Measurements from ENCODE around the gene ISG15. TPM values are rescaled to one million over a fixed set of nuclear protein-coding genes. Genes with fewer than 3 reads are reported as not detected.
"Not testable (repeated sequence)": the region's sequence is repeated elsewhere in the genome, so short reads cannot be mapped to it uniquely, and the experiment has no call there.

The ISG15 gene
- total RNA-seq, 1 donor from 2014 or later: 13.7 TPM

DNA sequence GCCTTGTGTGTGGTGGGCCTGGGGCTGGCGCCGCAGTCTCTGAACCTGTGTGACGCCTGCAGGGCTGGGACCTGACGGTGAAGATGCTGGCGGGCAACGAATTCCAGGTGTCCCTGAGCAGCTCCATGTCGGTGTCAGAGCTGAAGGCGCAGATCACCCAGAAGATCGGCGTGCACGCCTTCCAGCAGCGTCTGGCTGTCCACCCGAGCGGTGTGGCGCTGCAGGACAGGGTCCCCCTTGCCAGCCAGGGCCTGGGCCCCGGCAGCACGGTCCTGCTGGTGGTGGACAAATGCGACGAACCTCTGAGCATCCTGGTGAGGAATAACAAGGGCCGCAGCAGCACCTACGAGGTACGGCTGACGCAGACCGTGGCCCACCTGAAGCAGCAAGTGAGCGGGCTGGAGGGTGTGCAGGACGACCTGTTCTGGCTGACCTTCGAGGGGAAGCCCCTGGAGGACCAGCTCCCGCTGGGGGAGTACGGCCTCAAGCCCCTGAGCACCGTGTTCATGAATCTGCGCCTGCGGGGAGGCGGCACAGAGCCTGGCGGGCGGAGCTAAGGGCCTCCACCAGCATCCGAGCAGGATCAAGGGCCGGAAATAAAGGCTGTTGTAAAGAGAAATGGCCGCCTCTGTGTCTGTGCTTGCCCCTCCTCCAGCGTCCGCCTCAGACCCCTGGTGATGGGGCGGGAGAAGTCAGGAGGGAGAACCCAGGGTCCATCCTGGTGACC is 788 bp downstream of the ISG15 start:
- no peak for DNase-seq

DNA sequence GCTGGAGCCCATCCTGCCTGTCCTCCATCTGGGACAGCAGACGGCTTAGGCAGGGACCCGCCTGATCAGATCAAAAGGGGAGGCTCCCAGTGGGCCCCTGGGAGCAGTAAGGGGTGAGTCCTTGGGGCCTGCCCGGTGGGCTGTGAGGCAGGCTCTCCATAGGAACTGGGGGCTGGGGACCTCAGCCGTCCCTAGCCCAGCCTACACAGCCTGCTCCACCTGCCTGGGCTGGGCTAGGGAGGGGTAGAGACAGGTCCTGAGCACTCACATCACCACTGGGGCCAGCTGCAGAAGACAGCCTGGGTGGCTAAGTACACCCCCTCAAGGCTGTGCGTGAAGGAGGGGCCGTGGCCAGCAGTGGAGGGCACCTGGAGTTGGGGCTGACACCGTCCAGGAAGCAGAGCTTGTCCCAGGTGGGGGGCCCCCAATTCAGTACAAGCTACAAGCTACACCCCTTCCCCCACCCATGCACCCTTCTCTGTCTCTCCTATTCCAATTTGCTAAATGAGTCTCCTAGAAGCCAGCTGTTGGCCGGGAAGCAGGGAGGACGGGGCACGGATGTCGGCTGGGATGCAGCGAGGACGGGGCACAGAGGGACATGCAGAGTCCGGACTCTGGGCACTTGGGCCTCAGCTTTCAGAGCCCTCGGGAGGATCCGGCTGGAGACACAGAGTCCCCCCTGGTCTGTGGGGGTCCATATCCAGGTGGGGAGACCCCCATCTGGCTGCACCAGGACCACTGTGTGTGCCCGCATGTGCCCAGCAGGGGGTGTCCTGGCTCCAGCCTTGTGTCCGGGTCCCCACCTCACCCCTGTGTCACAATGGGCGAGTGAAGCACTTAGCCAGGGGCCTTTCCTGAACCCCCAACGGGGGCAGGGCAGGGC is 1.7 kb downstream of the ISG15 start:
- DNase-seq: no peak

DNA sequence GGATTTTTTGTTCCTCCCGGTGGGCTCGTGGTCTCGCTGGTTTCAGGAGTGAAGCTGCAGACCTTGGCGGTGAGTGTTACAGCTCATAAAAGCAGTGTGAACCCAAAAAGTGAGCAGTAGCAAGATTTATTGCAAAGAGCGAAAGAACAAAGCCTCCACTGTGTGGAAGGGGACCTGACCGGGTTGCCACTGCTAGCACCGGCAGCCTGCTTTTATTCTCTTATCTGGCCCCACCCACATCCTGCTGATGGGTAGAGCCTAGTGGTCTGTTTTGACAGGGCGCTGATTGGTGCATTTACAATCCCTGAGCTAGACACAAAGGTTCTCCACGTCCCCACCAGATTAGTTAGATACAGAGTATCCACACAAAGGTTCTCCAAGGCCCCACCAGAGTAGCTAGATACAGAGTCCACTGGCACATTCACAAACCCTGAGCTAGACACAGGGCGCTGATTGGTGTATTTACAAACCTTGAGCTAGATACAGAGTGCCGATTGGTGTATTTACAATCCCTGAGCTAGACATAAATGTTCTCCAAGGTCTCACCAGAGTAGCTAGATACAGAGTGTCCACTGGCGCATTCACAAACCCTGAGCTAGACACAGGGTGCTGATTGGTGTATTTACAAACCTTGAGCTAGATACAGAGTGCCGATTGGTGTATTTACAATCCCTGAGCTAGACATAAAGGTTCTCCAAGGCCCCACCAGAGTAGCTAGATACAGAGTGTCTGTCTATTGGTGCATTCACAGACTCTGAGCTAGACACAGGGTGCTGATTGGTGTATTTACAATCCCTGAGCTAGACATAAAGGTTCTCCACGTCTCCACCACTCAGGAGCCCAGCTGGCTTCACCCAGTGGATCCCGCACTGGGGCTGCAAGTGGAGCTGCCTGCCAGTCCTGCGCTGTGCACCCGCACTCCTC is 4.4 kb downstream of the ISG15 start:
- not testable (repeated sequence) for DNase-seq

DNA sequence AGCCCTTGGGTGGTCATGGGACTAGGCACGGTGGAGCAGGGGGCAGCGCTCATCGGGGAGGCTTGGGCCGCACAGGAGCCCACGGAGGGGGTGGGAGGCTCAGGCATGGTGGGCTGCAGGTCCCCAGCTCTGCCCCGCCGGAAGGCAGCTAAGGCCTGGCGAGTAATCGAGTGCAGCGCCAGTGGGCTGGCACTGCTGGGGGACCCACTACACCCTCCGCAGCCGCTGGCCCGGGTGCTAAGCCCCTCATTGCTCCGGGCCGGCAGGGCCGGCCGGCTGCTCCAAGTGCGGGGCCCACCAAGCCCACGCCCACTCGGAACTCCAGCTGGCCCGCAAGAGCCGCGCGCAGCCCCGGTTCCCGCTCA is 5.0 kb downstream of the ISG15 start:
- not testable (repeated sequence) for DNase-seq

DNA sequence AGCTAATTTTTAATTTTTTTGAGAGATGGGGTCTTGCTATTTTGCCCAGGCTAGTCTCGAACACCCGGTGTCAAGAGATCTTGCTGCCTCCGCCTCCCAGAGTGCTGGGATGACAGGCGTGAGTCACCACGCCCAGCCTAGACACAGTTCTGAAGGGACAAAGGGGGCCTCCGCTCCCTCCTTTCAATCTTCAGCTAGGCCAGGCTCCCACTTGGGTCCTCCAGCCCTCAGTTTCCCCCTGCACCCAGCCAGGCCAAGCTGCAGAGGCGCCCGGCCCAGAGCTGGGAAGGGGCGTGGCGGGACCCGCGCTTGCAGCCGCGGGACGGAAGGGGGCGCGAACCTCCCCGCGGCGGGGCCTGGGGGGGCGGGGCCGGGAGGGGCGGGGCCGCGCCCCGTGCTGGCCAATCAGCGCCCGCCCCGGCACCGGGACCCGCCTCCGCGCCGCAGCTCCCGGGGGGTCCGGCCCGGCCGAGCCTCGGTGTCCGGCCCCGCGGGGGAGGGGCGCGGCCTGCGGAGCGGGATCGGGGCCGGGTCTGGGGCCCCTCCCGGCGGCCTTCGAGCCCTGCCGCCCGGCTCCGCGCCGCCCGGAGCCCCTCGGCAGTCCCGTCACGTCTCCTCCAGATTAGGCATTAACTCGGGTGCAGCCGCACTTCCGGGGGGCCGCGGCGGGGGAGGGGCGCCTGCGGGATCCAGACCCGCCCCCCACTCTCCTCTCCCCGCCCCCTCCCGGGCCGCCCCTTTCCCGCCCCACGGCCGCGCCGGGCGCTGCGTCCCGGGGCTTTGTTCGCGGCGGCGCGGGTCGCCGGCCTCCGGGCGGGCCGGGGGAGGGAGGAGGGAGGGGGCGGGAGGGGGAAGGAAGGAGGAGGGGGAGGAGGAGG is 6.1 kb downstream of the ISG15 start:
- peak; percentile 74 for DNase-seq

DNA sequence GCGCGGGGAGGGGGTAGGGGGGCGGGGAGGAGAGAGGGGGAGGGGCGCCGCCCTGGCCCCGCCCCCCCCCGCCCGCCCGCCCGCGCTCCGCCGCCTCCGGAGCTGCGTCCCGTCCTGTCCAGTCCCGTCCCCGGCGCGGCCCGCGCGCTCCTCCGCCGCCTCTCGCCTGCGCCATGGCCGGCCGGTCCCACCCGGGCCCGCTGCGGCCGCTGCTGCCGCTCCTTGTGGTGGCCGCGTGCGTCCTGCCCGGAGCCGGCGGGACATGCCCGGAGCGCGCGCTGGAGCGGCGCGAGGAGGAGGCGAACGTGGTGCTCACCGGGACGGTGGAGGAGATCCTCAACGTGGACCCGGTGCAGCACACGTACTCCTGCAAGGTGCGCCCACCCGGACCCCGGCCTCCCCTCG is 6.7 kb downstream of the ISG15 start, which contains the start of gene AGRN:
Gene AGRN (plus strand): TSS at position 121 of the 405 bp plus-strand sequence. CDS start 53 bp downstream, at position 174.
- no peak for DNase-seq

DNA sequence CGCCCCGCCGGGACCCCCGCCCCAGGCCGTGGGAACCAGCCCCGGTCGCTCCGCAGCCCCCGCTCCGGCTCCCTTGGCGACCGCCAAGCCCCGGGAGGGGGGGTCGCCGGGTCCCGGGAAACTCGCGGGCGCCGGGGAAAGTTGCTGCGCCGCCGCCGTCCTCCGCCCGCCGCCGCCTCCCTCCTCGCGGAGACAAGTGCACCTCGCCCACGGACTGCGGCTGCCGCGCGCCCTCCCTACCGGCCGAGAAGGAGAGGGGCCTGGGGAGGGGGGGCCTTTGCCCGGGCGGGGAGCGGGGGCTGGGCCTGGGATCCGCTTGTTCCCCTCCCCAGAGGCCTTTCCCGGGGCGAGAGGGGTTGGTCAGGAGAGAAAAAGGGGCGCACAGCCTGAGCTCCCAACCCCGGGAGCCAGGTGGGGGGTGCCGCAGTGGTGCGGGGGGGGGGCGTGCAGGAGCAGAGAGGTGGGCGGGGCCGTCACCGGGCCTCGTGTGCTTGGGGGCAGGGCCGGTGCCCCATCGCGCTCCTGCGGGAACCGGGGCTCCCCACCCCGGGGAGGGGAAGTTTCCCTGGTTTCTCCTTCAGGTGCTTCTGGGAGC is 7.2 kb downstream of the ISG15 start:
- DNase-seq: no peak

DNA sequence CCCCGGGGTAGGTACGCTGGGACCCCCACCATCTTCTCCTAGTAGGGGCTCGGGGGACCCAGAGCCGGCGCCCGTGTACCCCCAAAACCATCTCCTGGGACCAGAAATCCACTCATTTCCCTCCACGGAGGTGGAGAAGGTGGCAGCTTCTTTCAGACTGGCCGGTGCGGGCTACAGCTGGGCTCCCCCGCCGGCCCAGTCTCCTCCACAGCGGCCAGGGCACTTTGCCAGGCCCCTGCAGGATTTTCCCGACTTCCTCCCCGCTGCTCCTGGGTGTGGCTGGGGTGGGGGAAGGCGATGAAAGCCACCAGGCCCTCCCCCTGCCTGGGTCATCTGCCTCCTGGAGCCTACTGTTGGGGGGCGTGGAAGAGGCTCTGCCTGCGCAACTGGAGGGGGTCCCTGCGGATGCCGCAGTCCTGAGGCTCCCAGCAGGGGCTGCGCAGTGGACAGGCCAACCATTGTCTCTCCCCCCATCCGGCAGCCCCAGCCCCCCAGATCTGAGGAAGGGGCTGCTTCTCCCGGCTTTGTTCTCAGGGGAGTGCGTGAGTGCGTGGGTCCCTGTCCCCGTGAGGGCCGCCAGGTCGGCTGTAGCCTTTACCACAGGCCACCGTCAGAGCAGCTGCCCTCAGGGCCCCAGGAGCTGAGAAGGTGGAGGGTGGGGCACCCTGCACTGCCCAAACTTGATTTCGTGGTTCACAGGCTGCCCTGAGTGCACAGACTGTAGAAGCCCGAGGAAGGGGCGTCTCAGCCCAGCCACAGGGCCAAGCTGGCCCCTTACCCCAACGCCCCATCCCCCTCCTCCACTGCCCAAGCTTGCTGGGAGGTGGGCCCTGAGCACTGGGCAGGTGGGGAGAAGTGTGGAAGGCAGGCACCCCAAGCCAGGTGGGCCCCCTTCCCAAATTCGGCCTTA is 8.0 kb downstream of the ISG15 start:
- no peak for DNase-seq

DNA sequence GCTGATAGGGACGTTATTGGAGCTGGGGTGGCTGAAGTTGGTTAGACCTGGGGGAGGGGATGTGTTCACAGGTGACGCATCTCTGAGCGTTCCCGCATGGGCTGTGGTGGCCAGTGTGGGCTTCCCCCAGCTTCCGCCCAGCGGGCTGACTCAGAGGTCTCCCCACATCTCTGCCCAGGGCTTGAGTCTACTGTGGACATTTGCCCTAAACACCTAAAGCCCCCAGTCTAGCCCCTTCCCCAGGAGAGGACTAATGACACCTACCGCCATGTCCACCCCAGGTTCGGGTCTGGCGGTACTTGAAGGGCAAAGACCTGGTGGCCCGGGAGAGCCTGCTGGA is 8.6 kb downstream of the ISG15 start:
- DNase-seq: no peak

DNA sequence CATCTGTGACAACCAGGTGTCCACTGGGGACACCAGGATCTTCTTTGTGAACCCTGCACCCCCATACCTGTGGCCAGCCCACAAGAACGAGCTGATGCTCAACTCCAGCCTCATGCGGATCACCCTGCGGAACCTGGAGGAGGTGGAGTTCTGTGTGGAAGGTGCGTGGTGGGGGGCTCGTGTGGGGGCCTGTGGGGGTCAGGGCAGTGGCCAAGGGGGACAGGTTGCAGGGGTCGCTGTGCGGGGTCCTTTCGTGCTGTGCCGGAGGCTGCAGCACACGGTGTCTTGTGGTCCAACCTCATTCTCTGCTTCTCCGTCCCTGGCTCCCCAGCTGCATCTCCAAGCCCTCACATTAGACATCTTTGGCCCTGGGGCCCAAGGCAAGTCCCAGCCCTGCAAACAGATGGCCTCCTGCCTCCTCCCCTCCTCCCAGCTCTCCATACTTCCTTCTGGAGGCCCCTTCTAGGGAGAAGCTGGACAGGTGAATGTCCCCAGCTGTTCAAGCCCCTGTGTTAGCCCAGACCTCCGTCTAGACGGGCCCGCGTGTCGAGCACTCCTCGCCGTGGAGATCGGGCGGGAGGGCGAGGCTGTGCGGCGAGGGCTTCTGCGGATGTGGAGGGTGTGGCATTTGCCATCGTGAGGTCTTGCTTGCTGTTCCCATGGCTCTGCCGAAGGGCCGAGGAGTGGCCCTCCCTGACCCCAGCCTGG is 9.2 kb downstream of the ISG15 start:
- no peak for DNase-seq

DNA sequence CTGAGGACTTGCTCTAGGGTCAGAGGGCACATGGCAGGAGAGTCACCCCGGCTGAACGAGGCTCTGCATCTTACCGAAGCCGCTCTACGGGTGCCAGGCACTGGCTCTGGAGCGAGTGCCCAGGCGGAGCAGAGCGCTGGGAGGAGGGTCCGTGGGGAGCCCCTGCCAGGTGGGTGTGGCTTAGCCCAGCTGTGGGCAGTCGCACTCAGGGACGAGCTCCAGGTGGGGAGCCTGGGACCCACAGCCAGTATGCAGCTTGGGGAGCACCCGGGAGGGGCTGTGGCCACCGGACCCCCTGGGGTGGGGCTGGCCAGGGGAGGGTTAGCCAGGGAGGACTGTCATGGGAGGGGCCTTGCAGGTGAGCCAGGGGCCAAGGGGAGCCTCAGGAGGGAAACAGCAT is 10.4 kb downstream of the ISG15 start:
- DNase-seq: no peak

DNA sequence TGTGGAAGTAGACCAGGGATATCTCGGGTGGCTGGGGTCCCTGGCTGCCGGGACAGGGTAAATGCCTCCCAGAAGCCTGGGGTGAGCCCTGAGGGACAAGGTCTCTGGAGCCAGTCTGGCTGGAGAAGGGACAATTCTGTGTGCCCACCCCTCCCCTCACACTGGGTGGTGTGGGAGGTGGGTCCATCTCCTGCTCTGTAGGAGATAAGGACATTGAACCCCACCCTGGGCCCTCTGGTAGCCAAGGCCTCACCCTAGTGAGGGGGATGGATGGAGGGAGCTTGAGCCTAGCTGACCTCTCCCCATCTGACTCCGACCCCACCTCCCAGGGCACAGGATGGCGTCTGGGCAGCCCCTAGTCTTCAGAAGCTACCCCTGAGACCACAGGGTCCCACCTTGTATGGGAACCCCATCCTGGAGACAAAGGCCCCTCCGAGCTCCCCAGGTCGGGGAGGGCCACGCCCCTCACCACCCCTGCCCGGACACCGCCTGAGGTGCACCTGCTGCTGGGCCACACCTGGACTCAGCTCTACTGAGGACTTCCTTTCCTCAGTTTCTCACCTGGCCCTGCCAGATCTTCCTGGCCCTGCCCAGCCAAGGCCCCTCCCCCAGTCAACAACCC is 11.0 kb downstream of the ISG15 start:
- DNase-seq: no peak

DNA sequence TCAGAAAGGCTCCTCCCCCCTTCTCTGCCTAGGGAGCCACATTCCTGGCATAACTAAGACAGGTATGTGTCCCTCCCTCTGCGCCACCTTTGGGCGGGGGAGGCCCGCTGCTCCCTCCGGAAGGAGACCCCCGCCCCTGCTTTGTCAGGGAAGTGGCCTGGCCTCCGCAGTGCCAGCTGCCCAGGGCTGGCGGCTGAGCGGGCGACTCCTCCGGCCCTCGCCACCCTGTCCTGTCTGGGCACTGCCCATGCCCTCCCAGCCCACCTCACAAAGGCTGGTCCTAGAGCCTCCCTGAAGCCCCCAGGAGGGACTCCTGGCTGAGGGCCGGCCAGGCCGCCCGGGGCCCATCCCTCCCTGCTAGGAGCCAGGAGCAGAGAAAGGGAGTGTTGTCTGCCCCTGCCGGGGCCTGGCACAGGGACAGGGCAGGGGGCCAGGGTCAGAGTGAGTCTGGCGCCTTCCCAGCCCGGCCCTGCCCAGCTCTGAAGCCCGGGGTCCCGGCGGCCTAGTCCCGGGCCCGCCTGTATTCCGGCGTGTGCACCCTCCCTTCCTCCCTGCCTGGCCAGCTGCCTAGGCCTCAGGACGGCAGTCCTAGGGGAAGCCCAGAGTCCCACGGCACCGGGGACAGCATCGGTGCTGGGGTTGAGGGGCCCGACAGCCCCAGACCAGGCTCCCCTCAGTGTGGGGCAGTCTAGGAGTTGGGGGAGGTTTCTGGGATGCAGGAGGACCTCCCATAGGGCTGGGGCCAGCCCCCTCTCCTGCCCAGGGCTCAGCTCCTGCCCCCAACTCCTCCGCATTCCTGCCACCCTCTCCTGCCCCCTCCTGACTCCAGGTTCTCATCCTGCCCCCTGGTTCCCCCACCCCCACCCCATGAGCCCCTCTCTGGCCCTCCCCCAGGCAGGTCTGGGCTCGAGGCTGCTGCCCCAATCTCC is 11.7 kb downstream of the ISG15 start:
- DNase-seq: no peak

DNA sequence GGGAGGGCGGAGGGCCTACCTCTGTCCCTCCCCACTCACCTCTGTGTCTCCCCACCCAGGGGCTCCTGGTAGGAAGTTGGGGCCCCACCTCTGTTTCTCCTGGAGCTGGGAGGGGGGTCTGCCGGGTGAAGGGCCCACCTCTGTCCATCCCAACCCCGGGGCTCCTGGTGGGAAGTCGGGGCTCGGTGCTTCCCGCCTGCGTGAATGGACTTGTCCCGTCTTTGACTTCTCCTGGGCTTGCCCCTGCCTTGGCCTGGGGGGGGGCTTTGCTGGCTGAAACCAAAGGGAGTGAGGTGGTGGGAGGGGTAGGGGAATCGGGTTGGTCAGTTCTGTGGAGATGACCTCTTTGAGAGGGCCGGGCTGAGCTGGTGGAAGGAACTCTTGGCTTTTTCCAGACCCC is 12.4 kb downstream of the ISG15 start:
- no peak for DNase-seq

DNA sequence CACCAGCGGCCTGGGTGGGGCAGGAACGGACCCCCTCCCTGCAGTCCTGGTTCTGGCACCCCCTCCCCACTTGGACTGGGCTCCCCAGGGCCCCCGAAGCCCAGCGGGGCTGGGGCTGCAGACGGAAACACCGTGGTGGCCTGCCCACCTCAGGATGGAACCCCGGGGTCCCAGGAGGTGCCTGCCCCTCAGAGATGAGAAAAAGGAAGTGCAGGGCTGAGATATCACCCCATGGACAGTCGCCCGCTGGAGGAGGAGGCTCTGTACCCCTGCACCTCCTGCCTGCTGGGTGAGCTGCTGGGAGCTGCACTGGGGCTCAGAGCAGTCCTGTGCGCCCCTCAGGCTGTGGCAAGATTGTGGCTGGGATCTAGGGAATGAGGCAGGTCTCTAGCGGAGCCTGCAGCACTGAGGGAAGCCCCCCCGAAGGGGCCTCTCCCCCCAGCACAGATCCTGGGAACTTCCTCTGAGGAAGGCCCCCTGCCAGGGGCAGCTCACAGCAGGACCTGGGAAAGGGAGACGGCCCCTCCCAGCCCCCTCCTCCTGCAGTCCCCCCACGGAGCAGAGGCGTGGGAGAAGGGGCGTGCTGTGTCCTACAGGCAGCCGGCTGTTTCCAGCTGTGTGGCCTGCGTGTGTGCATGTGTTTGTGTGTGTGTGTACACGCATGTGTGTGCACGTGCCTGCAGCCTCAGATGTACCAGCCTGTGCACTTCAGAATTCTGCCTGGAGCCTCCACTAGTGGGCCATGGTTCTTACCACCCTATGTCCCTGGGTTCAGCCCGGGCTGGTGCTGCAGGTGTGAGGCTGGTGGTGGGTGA is 13.5 kb downstream of the ISG15 start:
- DNase-seq: no peak

DNA sequence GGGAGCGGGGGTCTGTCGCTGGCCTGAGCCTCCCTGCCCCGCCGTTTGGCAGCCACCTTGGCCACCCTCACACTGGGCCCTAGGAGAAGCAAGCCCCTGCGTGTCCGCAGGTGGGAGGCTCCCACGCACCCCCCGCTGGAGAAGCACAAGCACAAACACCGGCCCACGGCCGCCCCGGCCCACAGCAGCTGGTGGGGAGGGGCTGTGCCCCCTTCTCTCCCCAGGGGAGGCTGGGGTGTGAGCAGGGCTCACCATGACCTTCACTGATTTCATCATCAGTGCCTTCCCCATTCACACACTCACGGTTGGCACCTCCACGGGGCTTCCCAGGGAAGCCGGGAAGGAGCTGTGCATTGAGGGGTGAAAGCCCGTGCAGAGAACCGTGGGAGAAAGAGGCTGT is 14.5 kb downstream of the ISG15 start:
- DNase-seq: no peak
